Neural progenitor cell (in vitro differentiated cells): ENCODE data around the gene CNTD1. TPM values are rescaled to one million over a fixed set of nuclear protein-coding genes. Genes with fewer than 3 reads are reported as not detected.
A peak's percentile ranks its signal among the peaks of the same experiment; 100 is the strongest.

Experiments used
- DNase-seq: peaks from one replicate; pipeline ENCODE4 v3.0.0-alpha.2; 2016; ENCODE audit warnings: low spot score
- H2AFZ ChIP-seq: fragments of 200-600 bp; sonication (generic); replicated peaks from 2 replicates; pipeline ENCODE4 v1.6.1; 2016; ENCODE audit warnings: antibody characterized with exemption
- H3F3A ChIP-seq: fragments of 200-600 bp; sonication (generic); 2 replicates; pipeline ENCODE4 v1.6.1; 2016; ENCODE audit warnings: antibody characterized with exemption, low read depth
- H3K27ac ChIP-seq: fragments of 200-600 bp; sonication (generic); 2 replicates; pipeline ENCODE4 v1.5.1; 2016; ENCODE audit warnings: mild to moderate bottlenecking
- H3K27me3 ChIP-seq: fragments of 200-600 bp; sonication (generic); 2 replicates; pipeline ENCODE4 v1.6.1; 2016; ENCODE audit warnings: mild to moderate bottlenecking, moderate library complexity
- H3K36me3 ChIP-seq: fragments of 200-600 bp; sonication (generic); 2 replicates; pipeline ENCODE4 v1.5.1; 2016
- H3K4me1 ChIP-seq: fragments of 200-600 bp; sonication (generic); 2 replicates; pipeline ENCODE4 v1.6.1; 2016; ENCODE audit warnings: mixed run types
- H3K4me2 ChIP-seq: fragments of 200-600 bp; sonication (generic); 2 replicates; pipeline ENCODE4 v1.6.1; 2016
- H3K4me3 ChIP-seq: fragments of 200-600 bp; sonication (generic); 2 replicates; pipeline ENCODE4 v1.5.1; 2016
- H3K79me2 ChIP-seq: fragments of 200-600 bp; sonication (generic); 2 replicates; pipeline ENCODE4 v1.6.1; 2016; ENCODE audit warnings: low read depth
- H3K9ac ChIP-seq: fragments of 200-600 bp; sonication (generic); 2 replicates; pipeline ENCODE4 v1.6.1; 2016
- H3K9me3 ChIP-seq: fragments of 200-600 bp; sonication (generic); 2 replicates; pipeline ENCODE4 v1.5.1; 2016; ENCODE audit warnings: low read depth
- H4K20me1 ChIP-seq: fragments of 200-600 bp; sonication (generic); 2 replicates; pipeline ENCODE4 v1.6.1; 2016; ENCODE audit warnings: low read depth
- H3K27ac Mint-ChIP-seq: 3 replicates; pipeline ENCODE4 v1.8.0; 2021; ENCODE audit warnings: mixed read lengths
- H3K27me3 Mint-ChIP-seq: 2 replicates; pipeline ENCODE4 v1.8.0; 2022; ENCODE audit warnings: low read depth, mild to moderate bottlenecking, inconsistent platforms, moderate library complexity, mixed read lengths; ENCODE audit not compliant: insufficient read depth
- H3K36me3 Mint-ChIP-seq: 3 replicates; pipeline ENCODE4 v1.8.0; 2021; ENCODE audit warnings: mixed read lengths
- H3K4me1 Mint-ChIP-seq: 3 replicates; pipeline ENCODE4 v1.8.0; 2021; ENCODE audit warnings: mixed read lengths
- H3K4me3 Mint-ChIP-seq: 3 replicates; pipeline ENCODE4 v1.8.0; 2021; ENCODE audit warnings: mild to moderate bottlenecking, moderate library complexity, mixed read lengths
- H3K9me3 Mint-ChIP-seq: 3 replicates; pipeline ENCODE4 v1.8.0; 2020; ENCODE audit warnings: mixed read lengths
- EZH2 ChIP-seq: fragments of 200-600 bp; sonication (generic); IDR thresholded peaks from 2 replicates; pipeline ENCODE4 v1.6.1; 2017; ENCODE audit warnings: antibody characterized with exemption, mild to moderate bottlenecking, moderate library complexity
- EZH2phosphoT487 ChIP-seq: fragments of 200-600 bp; sonication (generic); IDR thresholded peaks from 2 replicates; pipeline ENCODE4 v1.6.1; 2017; ENCODE audit warnings: antibody characterized with exemption
- microRNA-seq: library from miRNA; unstranded; fragments of <30 nt; microRNA quantifications from one replicate; pipeline ENCODE4, GENCODE V29; 2016
- small RNA-seq: library from RNA; depleted of rRNA; stranded (forward); fragments of <200 nt; gene quantifications from one replicate; pipeline ENCODE3, GENCODE V24; 2015
- total RNA-seq: library from RNA; depleted of rRNA; stranded (reverse); fragments of >200 nt; gene quantifications from 2 replicates; pipeline ENCODE4 v1.2.3, GENCODE V29; 2015; ENCODE audit warnings: low replicate concordance
- TF ChIP-seq, protein P1 (sequence below): fragments of 200-600 bp; sonication (generic); IDR thresholded peaks from 2 replicates; pipeline ENCODE4 v1.5.1; 2017; ENCODE audit warnings: antibody characterized with exemption, mild to moderate bottlenecking

Gene CNTD1
- total RNA-seq, 1 donor from 2014 or later, result not detected

DNA sequence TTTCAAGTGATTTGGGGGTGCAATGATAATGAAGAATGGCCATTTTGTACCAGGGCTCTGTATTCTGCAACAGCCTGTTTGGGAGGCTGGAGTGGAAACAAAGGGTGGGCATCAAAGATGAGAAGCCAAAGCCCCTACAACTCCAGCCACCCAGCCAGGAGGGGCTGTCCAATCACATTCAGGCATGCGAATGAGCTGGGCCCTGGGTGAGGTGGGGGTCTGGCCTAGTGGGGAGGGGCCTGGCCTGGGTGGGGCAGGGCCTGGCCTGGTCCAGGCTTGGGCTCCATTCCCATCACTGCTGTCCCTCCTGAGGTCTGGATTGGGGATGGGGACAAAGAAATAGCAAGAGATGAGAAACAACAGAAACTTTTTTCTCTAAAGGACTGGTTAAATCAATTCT is 58.7 kb downstream of the CNTD1 start:
- Histone ChIP-seq H3K4me2 (no peak overlapping the region), H3F3A (no peaks in the 10 kb centered on the region), H3K9me3 (no peaks in the 10 kb centered on the region), H3K36me3 (no peaks in the 10 kb centered on the region), H3K4me1 (no peaks in the 10 kb centered on the region), H3K27ac (no peak overlapping the region), H2AFZ (no peak overlapping the region), H3K79me2 (no peaks in the 10 kb centered on the region), H3K4me3 (no peak overlapping the region), H3K9ac (peak overlapping the region; percentile 37), H4K20me1 (no peaks in the 10 kb centered on the region), H3K27me3 (no peaks in the 10 kb centered on the region)
- DNase-seq, result peak; percentile 43
- TF ChIP-seq EZH2 (no peak), EZH2phosphoT487 (no peak)
- TF ChIP-seq, protein P1, sequence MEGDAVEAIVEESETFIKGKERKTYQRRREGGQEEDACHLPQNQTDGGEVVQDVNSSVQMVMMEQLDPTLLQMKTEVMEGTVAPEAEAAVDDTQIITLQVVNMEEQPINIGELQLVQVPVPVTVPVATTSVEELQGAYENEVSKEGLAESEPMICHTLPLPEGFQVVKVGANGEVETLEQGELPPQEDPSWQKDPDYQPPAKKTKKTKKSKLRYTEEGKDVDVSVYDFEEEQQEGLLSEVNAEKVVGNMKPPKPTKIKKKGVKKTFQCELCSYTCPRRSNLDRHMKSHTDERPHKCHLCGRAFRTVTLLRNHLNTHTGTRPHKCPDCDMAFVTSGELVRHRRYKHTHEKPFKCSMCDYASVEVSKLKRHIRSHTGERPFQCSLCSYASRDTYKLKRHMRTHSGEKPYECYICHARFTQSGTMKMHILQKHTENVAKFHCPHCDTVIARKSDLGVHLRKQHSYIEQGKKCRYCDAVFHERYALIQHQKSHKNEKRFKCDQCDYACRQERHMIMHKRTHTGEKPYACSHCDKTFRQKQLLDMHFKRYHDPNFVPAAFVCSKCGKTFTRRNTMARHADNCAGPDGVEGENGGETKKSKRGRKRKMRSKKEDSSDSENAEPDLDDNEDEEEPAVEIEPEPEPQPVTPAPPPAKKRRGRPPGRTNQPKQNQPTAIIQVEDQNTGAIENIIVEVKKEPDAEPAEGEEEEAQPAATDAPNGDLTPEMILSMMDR, result no peak
- Mint-ChIP-seq H3K27me3 (peaks cover 5% of the 10 kb centered on the region), H3K36me3 (peaks cover 2% of the 10 kb centered on the region), H3K27ac (no peak overlapping the region), H3K4me1 (no peaks in the 10 kb centered on the region), H3K9me3 (no peaks in the 10 kb centered on the region), H3K4me3 (no peak overlapping the region)

Small RNA genes within 50 kb of the gene (microRNA-seq; reads per million reads assigned to microRNA genes)
- not detected for gene MIR6781

Small RNA genes within 50 kb of the gene (small RNA-seq; reads per million reads assigned to genes)
- gene HMGN2P15 (not detected), gene MIR6781 (not detected)

Other genes starting within 250 kb of the CNTD1 start
- 2.2 and 2.6 TPM in 2 replicates for gene HSD17B1, start 245.9 kb upstream of the CNTD1 start, total RNA-seq
- gene COASY, start 236.7 kb upstream of the CNTD1 start, total RNA-seq, result 6.1 and 21.6 TPM in 2 replicates
- 15.8 and 21.3 TPM in 2 replicates for gene MLX, start 231.8 kb upstream of the CNTD1 start, total RNA-seq
- gene PSMC3IP, start 221.1 kb upstream of the CNTD1 start, total RNA-seq, result 22.8 and 23.7 TPM in 2 replicates
- gene RETREG3, start 189.5 kb upstream of the CNTD1 start, total RNA-seq, result 23.6 and 38.3 TPM in 2 replicates
- gene TUBG1, start 189.2 kb upstream of the CNTD1 start, total RNA-seq, result 45.7 and 74.9 TPM in 2 replicates
- 12.8 and 19.6 TPM in 2 replicates for gene TUBG2, start 139.6 kb upstream of the CNTD1 start, total RNA-seq
- gene PLEKHH3, start 121.9 kb upstream of the CNTD1 start, total RNA-seq, result 3.4 and 22.8 TPM in 2 replicates
- gene CCR10, start 117.0 kb upstream of the CNTD1 start, total RNA-seq, result 1.6 TPM in 1 of 2 replicates, not detected in the other
- gene CNTNAP1, start 116.3 kb upstream of the CNTD1 start, total RNA-seq, result 15.1 and 29.7 TPM in 2 replicates
- 47.1 and 48.5 TPM in 2 replicates for gene EZH1, start 53.8 kb upstream of the CNTD1 start, total RNA-seq
- gene RAMP2, start 37.6 kb upstream of the CNTD1 start, total RNA-seq, result 0.51 and 5.8 TPM in 2 replicates
- 77.5 and 114 TPM in 2 replicates for gene VPS25, start 25.4 kb upstream of the CNTD1 start, total RNA-seq
- 0.12 TPM in 1 of 2 replicates, not detected in the other for gene WNK4, start 18.3 kb upstream of the CNTD1 start, total RNA-seq
- gene COA3, start 157 bp upstream of the CNTD1 start, total RNA-seq, result 61.2 and 74.5 TPM in 2 replicates
- gene BECN1, start 25.4 kb downstream of the CNTD1 start, total RNA-seq, result 42.1 and 54.3 TPM in 2 replicates
- 106 and 108 TPM in 2 replicates for gene PSME3, start 34.5 kb downstream of the CNTD1 start, total RNA-seq
- 1.2 and 2.1 TPM in 2 replicates for gene AOC2, start 45.7 kb downstream of the CNTD1 start, total RNA-seq
- gene AOC3, start 52.3 kb downstream of the CNTD1 start, total RNA-seq, result 0.90 TPM in 1 of 2 replicates, not detected in the other
- not detected in 2 replicates for gene G6PC1, start 101.9 kb downstream of the CNTD1 start, total RNA-seq
- 23.7 and 36.5 TPM in 2 replicates for gene AARSD1, start 165.6 kb downstream of the CNTD1 start, total RNA-seq
- gene PTGES3L, start 181.2 kb downstream of the CNTD1 start, total RNA-seq, result 2.6 and 7.7 TPM in 2 replicates
- gene RUNDC1, start 181.7 kb downstream of the CNTD1 start, total RNA-seq, result 11.4 and 12.6 TPM in 2 replicates
- 1,535 and 1,934 TPM in 2 replicates for gene RPL27, start 199.6 kb downstream of the CNTD1 start, total RNA-seq
- gene IFI35, start 207.9 kb downstream of the CNTD1 start, total RNA-seq, result 0.96 TPM in 1 of 2 replicates, not detected in the other
- 94.7 and 185 TPM in 2 replicates for gene VAT1, start 223.5 kb downstream of the CNTD1 start, total RNA-seq
- gene RND2, start 226.4 kb downstream of the CNTD1 start, total RNA-seq, result 35.0 and 46.0 TPM in 2 replicates